Activated CD8-positive, alpha-beta T cell treated with anti-CD3 and anti-CD28 coated beads for 36 hours (primary cell): ENCODE results near the gene ANP32A. TPM values are rescaled to one million over a fixed set of nuclear protein-coding genes. Genes with fewer than 3 reads are reported as not detected.

Source experiments
- ATAC-seq: fragments of 200-7000 bp; cut with Tn5 transposase; one replicate; pipeline ENCODE4 v1.10.0; 2021; ENCODE audit warnings: mild to moderate bottlenecking, moderate library complexity
- CTCF ChIA-PET: fragments of 350-600 bp; sonication (Branson Sonifier 250); formaldehyde crosslinking; loops from one replicate; lab custom pipeline; 2021; ENCODE audit warnings: antibody characterized with exemption; lab: Charles Lee
- POLR2A ChIA-PET: fragments of 350-600 bp; sonication (Branson Sonifier 250); formaldehyde crosslinking; loops from one replicate; lab custom pipeline; 2021; ENCODE audit warnings: antibody characterized with exemption; lab: Charles Lee
- DNase-seq: peaks from one replicate; pipeline ENCODE4 v3.0.0-alpha.2; 2020
- H3K27ac Mint-ChIP-seq: one replicate; pipeline ENCODE4 v1.8.0; 2021; ENCODE audit warnings: mild to moderate bottlenecking, mixed read lengths
- H3K27me3 Mint-ChIP-seq: one replicate; pipeline ENCODE4 v1.8.0; 2021; ENCODE audit warnings: mixed read lengths
- H3K36me3 Mint-ChIP-seq: one replicate; pipeline ENCODE4 v1.8.0; 2021; ENCODE audit warnings: low read depth, mixed read lengths
- H3K4me1 Mint-ChIP-seq: one replicate; pipeline ENCODE4 v1.8.0; 2021; ENCODE audit warnings: low read depth, mixed read lengths
- H3K4me3 Mint-ChIP-seq: one replicate; pipeline ENCODE4 v1.8.0; 2021; ENCODE audit warnings: mild to moderate bottlenecking, moderate library complexity, mixed read lengths
- H3K9me3 Mint-ChIP-seq: one replicate; pipeline ENCODE4 v1.8.0; 2021; ENCODE audit warnings: mixed read lengths
- intact Hi-C: fragments of 100-400 bp; cut with micrococcal nuclease; formaldehyde crosslinking; loops from one replicate; pipeline ENCODE4 v1.10.0; 2022
- total RNA-seq, 2 experiments: library from RNA; stranded (reverse); gene quantifications; one replicate each; pipeline ENCODE4 v1.2.3, GENCODE V29; 2021
- TF ChIP-seq, protein P1 (sequence below): fragments of 200-600 bp; IDR thresholded peaks from one replicate; pipeline ENCODE4 v1.8.0; 2022; ENCODE audit warnings: antibody characterized with exemption, mild to moderate bottlenecking

The ANP32A gene
- total RNA-seq, 2 experiments from 2014 or later: 239 to 246 TPM

DNA sequence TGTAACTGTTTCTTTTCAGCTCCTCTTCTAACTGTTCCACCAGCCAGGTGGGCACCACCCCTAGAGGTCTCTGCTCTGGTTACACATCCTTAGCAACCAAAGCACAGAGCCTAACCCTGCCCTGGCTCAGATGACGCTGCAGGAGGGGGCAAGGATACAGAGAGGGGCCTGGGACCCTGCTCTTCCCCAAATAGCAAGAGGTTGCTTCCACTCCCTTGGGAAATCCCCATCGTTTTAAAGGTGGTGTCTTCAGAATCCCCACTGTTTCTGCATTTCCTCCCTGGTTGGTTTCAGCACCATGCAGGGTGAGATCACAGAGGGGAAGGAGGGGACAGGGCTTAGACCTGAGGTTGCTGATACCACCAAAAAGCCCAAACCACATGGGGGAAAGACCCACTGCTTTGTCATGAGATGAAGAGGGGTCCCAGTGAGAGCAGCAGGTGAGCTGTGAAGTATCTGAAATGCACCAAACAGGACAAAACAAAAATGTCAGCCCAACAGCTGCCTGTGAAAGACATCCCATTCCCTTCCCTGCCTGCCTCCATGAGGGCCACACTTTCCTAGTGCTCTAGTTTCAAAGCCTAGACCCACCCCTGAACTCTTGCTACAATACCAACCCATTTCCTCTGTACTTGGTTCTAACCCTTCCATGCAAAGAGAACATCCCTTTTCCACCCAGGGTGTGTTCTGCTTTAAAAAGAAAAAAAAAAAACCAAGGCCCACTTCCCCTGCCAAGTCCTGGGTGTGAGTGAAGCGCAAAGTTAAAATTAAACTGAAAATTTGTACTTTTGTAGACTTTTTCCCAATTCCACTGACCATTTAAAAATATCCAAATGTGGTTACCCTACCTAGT, 29.0 kb downstream of the ANP32A start:
- POLR2A ChIA-PET: interaction anchor here (0.6 to 2.0 kb wide), 4 partner anchors 20 to 28 kb away, joined by 3 to 8 read pairs (median 5); partner anchors contain the start of gene ANP32A
- CTCF ChIA-PET: interaction anchor here (1.0 to 1.4 kb wide), 3 partner anchors 13 to 39 kb away, joined by 3 read pairs; no protein-coding TSS in a partner anchor
- peak overlapping the region; percentile 93 for H3K27ac Mint-ChIP-seq
- peaks cover 82% of the 10 kb centered on the region for H3K4me1 Mint-ChIP-seq
- peak overlapping the region; percentile 47 for H3K4me3 Mint-ChIP-seq
- intact Hi-C loops: no loop called here
- ATAC-seq: peak; percentile 84
- H3K9me3 Mint-ChIP-seq: no peaks in the 10 kb centered on the region
- TF ChIP-seq, protein P1, sequence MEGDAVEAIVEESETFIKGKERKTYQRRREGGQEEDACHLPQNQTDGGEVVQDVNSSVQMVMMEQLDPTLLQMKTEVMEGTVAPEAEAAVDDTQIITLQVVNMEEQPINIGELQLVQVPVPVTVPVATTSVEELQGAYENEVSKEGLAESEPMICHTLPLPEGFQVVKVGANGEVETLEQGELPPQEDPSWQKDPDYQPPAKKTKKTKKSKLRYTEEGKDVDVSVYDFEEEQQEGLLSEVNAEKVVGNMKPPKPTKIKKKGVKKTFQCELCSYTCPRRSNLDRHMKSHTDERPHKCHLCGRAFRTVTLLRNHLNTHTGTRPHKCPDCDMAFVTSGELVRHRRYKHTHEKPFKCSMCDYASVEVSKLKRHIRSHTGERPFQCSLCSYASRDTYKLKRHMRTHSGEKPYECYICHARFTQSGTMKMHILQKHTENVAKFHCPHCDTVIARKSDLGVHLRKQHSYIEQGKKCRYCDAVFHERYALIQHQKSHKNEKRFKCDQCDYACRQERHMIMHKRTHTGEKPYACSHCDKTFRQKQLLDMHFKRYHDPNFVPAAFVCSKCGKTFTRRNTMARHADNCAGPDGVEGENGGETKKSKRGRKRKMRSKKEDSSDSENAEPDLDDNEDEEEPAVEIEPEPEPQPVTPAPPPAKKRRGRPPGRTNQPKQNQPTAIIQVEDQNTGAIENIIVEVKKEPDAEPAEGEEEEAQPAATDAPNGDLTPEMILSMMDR: no peak
- peaks cover 34% of the 10 kb centered on the region for H3K36me3 Mint-ChIP-seq
- no peaks in the 10 kb centered on the region for H3K27me3 Mint-ChIP-seq
- peak; percentile 88 for DNase-seq

DNA sequence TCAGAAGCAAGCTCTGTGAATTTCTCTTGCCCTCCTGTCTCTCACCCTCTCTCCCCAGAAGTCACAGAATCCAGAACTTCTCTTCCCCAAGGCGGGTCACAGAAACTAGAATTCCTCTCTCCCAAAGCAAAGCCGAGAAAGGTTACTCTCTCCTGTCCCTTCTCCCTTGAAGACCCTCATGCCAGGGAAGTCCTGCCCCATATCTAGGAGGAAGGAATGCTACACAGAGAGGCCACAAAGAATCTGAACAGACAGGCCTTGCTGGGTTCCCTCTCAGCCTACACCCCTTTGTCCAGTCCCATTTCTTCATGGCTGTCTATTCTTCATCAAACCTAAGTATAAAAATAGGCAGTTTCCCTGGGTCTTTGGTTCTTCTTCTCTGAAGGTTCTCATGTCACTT, 29.8 kb downstream of the ANP32A start:
- H3K9me3 Mint-ChIP-seq: no peaks in the 10 kb centered on the region
- peaks cover 36% of the 10 kb centered on the region for H3K36me3 Mint-ChIP-seq
- TF ChIP-seq, protein P1: no peak
- DNase-seq (no peak), ATAC-seq (no peak)
- no peak overlapping the region for H3K4me3 Mint-ChIP-seq
- H3K27me3 Mint-ChIP-seq: no peaks in the 10 kb centered on the region
- ChIA-PET POLR2A (interaction anchor here (1.4 to 2.0 kb wide), 2 partner anchors 26 to 29 kb away, joined by 7 to 8 read pairs; partner anchors contain the start of gene ANP32A), CTCF (interaction anchor here (1.0 to 1.4 kb wide), 3 partner anchors 14 to 40 kb away, joined by 3 read pairs; no protein-coding TSS in a partner anchor)
- intact Hi-C loops: no loop called here
- peak overlapping the region; percentile 93 for H3K27ac Mint-ChIP-seq
- peaks cover 75% of the 10 kb centered on the region for H3K4me1 Mint-ChIP-seq

DNA sequence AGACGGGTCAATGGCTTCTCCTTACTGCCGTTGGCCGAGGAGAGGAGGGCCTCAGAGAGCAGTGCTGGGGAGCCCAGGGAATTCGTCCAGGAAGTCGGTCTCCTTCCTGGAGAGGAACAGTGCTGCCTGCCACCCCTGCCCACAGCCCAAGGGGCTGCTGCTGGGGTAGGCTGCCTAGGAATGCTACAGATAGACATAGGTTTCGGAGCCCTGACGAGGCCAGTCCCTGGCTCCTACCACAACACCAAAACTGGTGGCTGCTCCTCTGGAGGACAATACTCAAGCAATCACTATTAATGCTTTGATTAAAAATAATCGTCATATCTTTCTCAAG, 30.5 kb downstream of the ANP32A start:
- ATAC-seq (no peak), DNase-seq (no peak)
- ChIA-PET POLR2A (interaction anchor here (1.0 to 2.0 kb wide), 2 partner anchors 17 to 30 kb away, joined by 3 to 7 read pairs; partner anchors contain the start of gene ANP32A), CTCF (interaction anchor here (1.1 kb wide), 1 partner anchor 14 kb away, joined by 3 read pairs; no protein-coding TSS in a partner anchor)
- intact Hi-C loops: no loop called here
- H3K36me3 Mint-ChIP-seq: peaks cover 37% of the 10 kb centered on the region
- no peaks in the 10 kb centered on the region for H3K27me3 Mint-ChIP-seq
- H3K4me3 Mint-ChIP-seq: no peak overlapping the region
- peaks cover 74% of the 10 kb centered on the region for H3K4me1 Mint-ChIP-seq
- peak overlapping the region; percentile 93 for H3K27ac Mint-ChIP-seq
- TF ChIP-seq, protein P1: no peak
- H3K9me3 Mint-ChIP-seq: no peaks in the 10 kb centered on the region

DNA sequence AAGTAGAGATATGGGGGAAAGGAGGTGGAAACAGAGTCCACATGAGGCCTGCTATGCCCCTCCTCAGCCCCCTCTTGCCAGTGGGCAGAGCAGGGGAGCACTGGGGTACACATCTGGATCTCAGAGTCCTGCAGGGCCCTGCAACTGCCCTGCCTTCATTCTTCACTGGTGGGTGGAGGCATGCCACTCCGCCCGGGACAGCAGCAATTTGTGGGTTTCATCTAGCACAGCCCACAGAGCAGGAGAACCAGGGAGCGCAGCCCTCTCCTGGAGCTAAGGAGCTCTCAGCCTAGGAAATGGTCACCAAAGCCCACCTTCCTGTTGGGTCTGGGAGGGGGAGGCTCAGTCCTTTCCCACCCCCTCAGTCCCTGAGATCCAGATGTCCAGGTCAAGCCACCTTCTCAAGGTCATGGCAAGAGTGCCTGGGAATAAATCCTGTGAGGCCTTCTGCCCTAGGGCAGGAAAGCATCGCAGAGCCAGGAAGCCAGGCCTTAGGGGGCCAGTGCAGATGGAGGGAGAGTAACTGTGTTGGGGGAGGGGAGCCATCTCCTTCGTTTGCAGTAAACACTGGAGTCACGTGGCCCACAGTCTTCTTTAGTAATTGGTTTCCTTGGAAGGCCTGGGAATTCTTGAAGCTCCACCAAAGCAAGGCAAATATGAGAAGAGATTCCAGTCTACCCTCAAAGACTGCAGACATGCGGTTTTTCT, 31.0 kb downstream of the ANP32A start:
- intact Hi-C loops: no loop called here
- H3K36me3 Mint-ChIP-seq: peaks cover 35% of the 10 kb centered on the region
- DNase-seq: no peak
- no peak overlapping the region for H3K4me3 Mint-ChIP-seq
- ChIA-PET POLR2A (interaction anchor here (1.0 to 1.6 kb wide), 2 partner anchors 17 to 26 kb away, joined by 3 to 5 read pairs; no protein-coding TSS in a partner anchor), CTCF (interaction anchor here (1.4 kb wide), 1 partner anchor 39 kb away, joined by 5 read pairs; no protein-coding TSS in a partner anchor)
- H3K4me1 Mint-ChIP-seq: peaks cover 74% of the 10 kb centered on the region
- H3K9me3 Mint-ChIP-seq: no peaks in the 10 kb centered on the region
- H3K27me3 Mint-ChIP-seq: no peaks in the 10 kb centered on the region
- TF ChIP-seq, protein P1: no peak
- H3K27ac Mint-ChIP-seq: peak overlapping the region; percentile 93
- no peak for ATAC-seq
